Measurements from ENCODE around the gene ZBTB25.
A peak's percentile ranks its signal among the peaks of the same experiment; 100 is the strongest.

The ZBTB25 gene

GRCh38 chr14:64474698-64475097 lies 28.9 kb downstream of the ZBTB25 start:
- no peak for DNase-seq

GRCh38 chr14:64474041-64474440 lies 29.6 kb downstream of the ZBTB25 start:
- no peak for DNase-seq

- no peak for DNase-seq
Measured at GRCh38 chr14:64468451-64468850, 35.2 kb downstream of the ZBTB25 start.

GRCh38 chr14:64467566-64467965 lies 36.1 kb downstream of the ZBTB25 start:
- DNase-seq = no peak

- DNase-seq = no peak
Measured at GRCh38 chr14:64467101-64467500, 36.5 kb downstream of the ZBTB25 start.

- DNase-seq = no peak
Measured at GRCh38 chr14:64465831-64466554, 37.6 kb downstream of the ZBTB25 start.

GRCh38 chr14:64465191-64465822 lies 38.3 kb downstream of the ZBTB25 start, which contains the start of gene AKAP5:
AKAP5 (plus strand) TSS chr14:64465499; CDS start chr14:64468395, 2,896 bp downstream.
- peak; percentile 5 for DNase-seq

GRCh38 chr14:64464651-64465050 lies 39.0 kb downstream of the ZBTB25 start:
- DNase-seq = no peak

GRCh38 chr14:64463873-64464272 lies 39.8 kb downstream of the ZBTB25 start:
- no peak for DNase-seq

GRCh38 chr14:64463195-64463594 lies 40.4 kb downstream of the ZBTB25 start:
- DNase-seq = no peak

GRCh38 chr14:64461221-64461620 lies 42.4 kb downstream of the ZBTB25 start:
- no peak for DNase-seq

- no peak for DNase-seq
Measured at GRCh38 chr14:64459405-64460136, 44.1 kb downstream of the ZBTB25 start.

GRCh38 chr14:64454671-64455070 lies 49.0 kb downstream of the ZBTB25 start:
- no peak for DNase-seq

GRCh38 chr14:64450255-64450654 lies 53.4 kb downstream of the ZBTB25 start:
- no peak for DNase-seq

- DNase-seq = no peak
Measured at GRCh38 chr14:64447876-64448670, 55.6 kb downstream of the ZBTB25 start.

GRCh38 chr14:64444984-64445845 lies 58.4 kb downstream of the ZBTB25 start:
- no peak for DNase-seq

GRCh38 chr14:64444140-64444539 lies 59.5 kb downstream of the ZBTB25 start:
- no peak for DNase-seq

- no peak for DNase-seq
Measured at GRCh38 chr14:64442300-64442988, 61.2 kb downstream of the ZBTB25 start.

- no peak for DNase-seq
Measured at GRCh38 chr14:64440494-64440893, 63.1 kb downstream of the ZBTB25 start.

GRCh38 chr14:64439141-64439540 lies 64.5 kb downstream of the ZBTB25 start:
- DNase-seq = no peak

GRCh38 chr14:64438181-64438841 lies 65.3 kb downstream of the ZBTB25 start:
- no peak for DNase-seq

All from T1000 (cell line).